K562 (cell line): Measurements from ENCODE around the gene CCDC106. TPM values are rescaled to one million over a fixed set of nuclear protein-coding genes. Genes with fewer than 3 reads are reported as not detected.

Source experiments
- BACH1 ChIP-seq: fragments of 200-800 bp; sonication (Bioruptor generic); IDR thresholded peaks from 2 replicates; pipeline ENCODE4 v1.6.1; 2016; ENCODE audit warnings: missing genetic modification characterization, missing compliant biosample characterization
- BDP1 ChIP-seq: IDR thresholded peaks from 3 replicates; pipeline ENCODE4 v1.6.1; 2011; ENCODE audit not compliant: insufficient read length, insufficient read depth
- CREB5 ChIP-seq: fragments of 250-450 bp; sonication (Bioruptor Pico); IDR thresholded peaks from 2 replicates; pipeline ENCODE4 v1.5.0; 2020; ENCODE audit warnings: mild to moderate bottlenecking
- CUX1 ChIP-seq: fragments of 200-800 bp; sonication (Bioruptor generic); IDR thresholded peaks from 2 replicates; pipeline ENCODE4 v1.6.1; 2016; ENCODE audit warnings: missing genetic modification characterization, missing compliant biosample characterization
- DIDO1 ChIP-seq: fragments of 450-650 bp; IDR thresholded peaks from 2 replicates; pipeline ENCODE4 v1.6.1; 2016; ENCODE audit warnings: low read depth, missing biosample characterization, missing genetic modification characterization
- ELF1 ChIP-seq: fragments of 200-800 bp; sonication (Bioruptor generic); IDR thresholded peaks from 2 replicates; pipeline ENCODE4 v1.6.1; 2016; ENCODE audit warnings: missing genetic modification characterization, missing compliant biosample characterization
- FOSL1 ChIP-seq: fragments of 200-800 bp; sonication (Bioruptor generic); conservative IDR thresholded peaks from 2 replicates; pipeline ENCODE4 v1.6.1; 2016; ENCODE audit warnings: missing genetic modification characterization, missing compliant biosample characterization
- IRF2 ChIP-seq: sonication (generic); formaldehyde crosslinking; IDR thresholded peaks from 2 replicates; pipeline ENCODE4 v1.8.1; 2022; ENCODE audit warnings: mild to moderate bottlenecking, missing genetic modification reagents
- KAT7 ChIP-seq: sonication (generic); formaldehyde crosslinking; IDR thresholded peaks from 2 replicates; pipeline ENCODE4 v1.8.0; 2022; ENCODE audit warnings: missing genetic modification reagents, mild to moderate bottlenecking, borderline replicate concordance
- MTA2 ChIP-seq: fragments of 450-650 bp; IDR thresholded peaks from 2 replicates; pipeline ENCODE4 v1.6.1; 2016; ENCODE audit warnings: low read depth
- NFYB ChIP-seq: IDR thresholded peaks from 2 replicates; pipeline ENCODE4 v1.6.1; 2011; ENCODE audit warnings: mild to moderate bottlenecking, moderate library complexity; ENCODE audit not compliant: insufficient read length; ENCODE audit errors: extremely low read depth
- PCBP2 ChIP-seq: fragments of 200-400 bp; formaldehyde crosslinking; IDR thresholded peaks from 2 replicates; pipeline ENCODE4 v1.6.1; 2018; ENCODE audit warnings: low read length, low read depth, mild to moderate bottlenecking, moderate library complexity; ENCODE audit not compliant: poor library complexity, severe bottlenecking
- PHB ChIP-seq: fragments of 250-450 bp; sonication (Bioruptor Pico); IDR thresholded peaks from 2 replicates; pipeline ENCODE4 v1.5.0; 2021
- PHF20 ChIP-seq: fragments of 450-650 bp; IDR thresholded peaks from 2 replicates; pipeline ENCODE4 v1.6.1; 2018; ENCODE audit not compliant: partially characterized antibody
- PML ChIP-seq: IDR thresholded peaks from 2 replicates; pipeline ENCODE4 v1.6.1; 2012; ENCODE audit warnings: low read length, inconsistent platforms
- SAFB ChIP-seq: fragments of 200-400 bp; formaldehyde crosslinking; IDR thresholded peaks from 2 replicates; pipeline ENCODE4 v1.6.1; 2017; ENCODE audit warnings: low read depth, low read length, borderline replicate concordance
- SNIP1 ChIP-seq: fragments of 450-650 bp; IDR thresholded peaks from 2 replicates; pipeline ENCODE4 v1.7.1; 2017; ENCODE audit warnings: low read depth, mild to moderate bottlenecking
- TGIF2 ChIP-seq: sonication (generic); formaldehyde crosslinking; IDR thresholded peaks from 2 replicates; pipeline ENCODE4 v1.8.1; 2022; ENCODE audit warnings: mild to moderate bottlenecking, missing genetic modification reagents, moderate library complexity
- ZNF140 ChIP-seq: fragments of 250-450 bp; sonication (Bioruptor Pico); IDR thresholded peaks from 2 replicates; pipeline ENCODE4 v1.8.0; 2021; ENCODE audit warnings: moderate library complexity, mild to moderate bottlenecking, inconsistent platforms
- ZNF583 ChIP-seq: fragments of 250-450 bp; sonication (Bioruptor Pico); IDR thresholded peaks from 2 replicates; pipeline ENCODE4 v1.4.0; 2020
- ZNF584 ChIP-seq: fragments of 200-800 bp; sonication (Bioruptor generic); IDR thresholded peaks from 2 replicates; pipeline ENCODE4 v1.6.1; 2016; ENCODE audit warnings: low read depth, mild to moderate bottlenecking, missing genetic modification characterization, missing compliant biosample characterization
- polyA plus RNA-seq, 8 experiments: library from polyadenylated mRNA; depleted of rRNA in 4 of 8; stranded (reverse) in 5 of 8; unstranded in 3 of 8; fragments of >200 nt; fragmentation: Nextera tagmentation in 2 of 8; fragmentation: Illumina TruSeq in 1 of 8; extraction: Ambion mirVana in 2 of 8; extraction: Trizol in 1 of 8; gene quantifications; 2 replicates each; pipeline versions ENCODE4 v1.2.1 to v1.2.3, GENCODE V29; 2011 to 2014; ENCODE audit warnings: inconsistent platforms in 1 of 8, missing spikeins in 1 of 8
- total RNA-seq, 7 experiments: library from RNA; depleted of rRNA in 6 of 7; stranded (reverse); fragments of >200 nt in 6 of 7; fragmentation: Illumina TruSeq in 2 of 7; extraction: Trizol in 2 of 7; gene quantifications; 2 replicates each; pipeline versions ENCODE4 v1.2.1 to v1.2.3, GENCODE V29; 2011 to 2021; ENCODE audit warnings: low replicate concordance in 1 of 7
- TF ChIP-seq, protein P1 (sequence below): sonication (generic); formaldehyde crosslinking; IDR thresholded peaks from 2 replicates; pipeline ENCODE4 v1.8.0; 2022; ENCODE audit warnings: missing genetic modification reagents, mild to moderate bottlenecking, borderline replicate concordance

The CCDC106 gene
- total and polyA plus RNA-seq, 9 of the 15 experiments (the other 6 are each of a cell fraction or from before 2014, with no cell fraction given): 0.10 to 27.5 (median 15.0) TPM; not detected in 1

DNA sequence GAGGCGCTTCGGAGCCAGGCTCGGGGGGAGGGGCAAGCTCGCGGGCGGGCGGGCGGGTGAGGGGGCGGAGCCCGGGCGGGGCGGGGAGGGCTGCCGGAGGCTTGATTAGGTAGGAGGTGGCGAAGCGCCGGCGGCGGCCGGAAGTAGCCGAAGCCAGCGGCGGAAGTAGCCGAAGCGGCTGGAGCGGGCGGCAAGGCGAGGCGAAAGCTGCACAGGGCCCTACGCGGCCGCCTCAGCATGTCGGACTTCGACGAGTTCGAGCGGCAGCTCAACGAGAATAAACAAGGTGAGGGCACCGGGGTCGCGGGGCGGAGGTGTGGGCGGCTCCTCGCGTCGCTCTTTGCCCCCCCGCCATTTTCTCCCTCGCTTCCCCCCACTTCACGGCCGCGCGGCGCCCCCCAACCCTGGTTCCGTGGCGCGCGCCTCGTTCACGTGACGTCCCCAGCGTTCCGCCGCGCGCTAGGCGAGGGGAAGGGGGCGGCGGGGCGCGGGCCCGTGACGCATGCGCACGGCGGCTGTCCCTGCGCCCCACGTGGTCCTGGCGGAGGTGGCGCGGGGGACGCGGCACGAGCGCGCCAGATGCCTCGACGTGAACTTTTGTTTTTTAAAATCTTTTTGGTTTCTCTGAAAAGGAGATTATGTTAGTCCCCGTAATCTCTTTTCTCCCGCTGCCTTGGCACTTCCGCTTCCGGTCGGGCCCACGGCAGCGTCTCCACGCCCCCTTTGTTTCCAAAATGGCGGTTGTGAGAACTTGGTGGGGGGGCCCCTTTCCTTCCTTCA lies 7.0 kb downstream of the CCDC106 start, which contains the start of gene U2AF2 (continued):
- TF ChIP-seq PML (peak; percentile 57; the same call in 1 of the 2 replicates), SNIP1 (no peak), ZNF140 (CRISPR knock-in tag) (no peak), TGIF2 (CRISPR knock-in tag) (no peak; the same call in 1 of the 2 replicates), MTA2 (no peak), DIDO1 (tag) (no peak), CREB5 (CRISPR knock-in tag) (no peak), CUX1 (CRISPR knock-in tag) (no peak), FOSL1 (tag) (no peak), ZNF583 (peak; percentile 65), IRF2 (CRISPR knock-in tag) (peak; percentile 69; the same call in 1 of the 2 replicates), PHF20 (peak; percentile 28), ELF1 (tag) (peak; percentile 92), BACH1 (no peak), PCBP2 (no peak), NFYB (no peak), ZNF584 (CRISPR knock-in tag) (no peak), BDP1 (no peak), PHB (CRISPR knock-in tag) (0 out of 2 replicates have a peak, but pooled peaks have one; percentile 31), KAT7 (0 out of 2 replicates have a peak, but pooled peaks have one; percentile 33), SAFB (peak; percentile 53; the same call in 1 of the 2 replicates)
- TF ChIP-seq, protein P1, sequence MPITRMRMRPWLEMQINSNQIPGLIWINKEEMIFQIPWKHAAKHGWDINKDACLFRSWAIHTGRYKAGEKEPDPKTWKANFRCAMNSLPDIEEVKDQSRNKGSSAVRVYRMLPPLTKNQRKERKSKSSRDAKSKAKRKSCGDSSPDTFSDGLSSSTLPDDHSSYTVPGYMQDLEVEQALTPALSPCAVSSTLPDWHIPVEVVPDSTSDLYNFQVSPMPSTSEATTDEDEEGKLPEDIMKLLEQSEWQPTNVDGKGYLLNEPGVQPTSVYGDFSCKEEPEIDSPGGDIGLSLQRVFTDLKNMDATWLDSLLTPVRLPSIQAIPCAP (CRISPR knock-in tag): no peak
